Testis (tissue), 3 donors: ENCODE results near the gene FBL. TPM values are rescaled to one million over a fixed set of nuclear protein-coding genes. Genes with fewer than 3 reads are reported as not detected.

ENCODE experiments used
- DNase-seq: peaks from one replicate; pipeline ENCODE4 v3.0.0-alpha.2; 2019
- H3K27ac ChIP-seq, 2 donors: fragments of 200-600 bp; sonication (generic); one replicate each; pipeline ENCODE4 v1.5.1; 2019
- H3K27me3 ChIP-seq: fragments of 200-600 bp; sonication (generic); one replicate; pipeline ENCODE4 v1.5.1; 2019
- H3K36me3 ChIP-seq: fragments of 200-600 bp; sonication (generic); one replicate; pipeline ENCODE4 v1.5.1; 2017; ENCODE audit warnings: low read depth; ENCODE audit errors: missing control alignments
- H3K4me1 ChIP-seq: fragments of 200-600 bp; sonication (generic); one replicate; pipeline ENCODE4 v1.5.1; 2019
- H3K4me3 ChIP-seq, 2 donors: fragments of 200-600 bp; sonication (generic); one replicate each; pipeline ENCODE4 v1.5.1; 2017 to 2019
- H3K9me3 ChIP-seq: fragments of 200-600 bp; sonication (generic); one replicate; pipeline ENCODE4 v1.5.1; 2017
- CTCF ChIP-seq, 3 experiments: fragments of 450-650 bp in 2 of 3; fragments of 200-600 bp in 1 of 3; sonication (generic) in 1 of 3; IDR thresholded peaks; one replicate each; pipeline ENCODE4 v1.5.1; 2016 to 2019; ENCODE audit warnings: antibody characterized with exemption in 3 of 3, mild to moderate bottlenecking in 2 of 3, moderate library complexity in 1 of 3
- POLR2A ChIP-seq: fragments of 450-650 bp; IDR thresholded peaks from one replicate; pipeline ENCODE4 v1.6.1; 2017; ENCODE audit warnings: antibody characterized with exemption, mild to moderate bottlenecking, moderate library complexity
- WGBS, 2 donors: methylation state at CpG; one replicate each; pipeline ENCODE4 v1.1.5; 2018; 5-methylcytosine and 5-hydroxymethylcytosine counted together
- intact Hi-C: fragments of 100-400 bp; cut with DNase I; formaldehyde crosslinking; loops from one replicate; pipeline ENCODE4 v1.15.1; 2023; ENCODE audit warnings: low total_unique reads
- polyA plus RNA-seq: library from polyadenylated mRNA; stranded (reverse); fragments of 350-450 nt; fragmentation: Illumina TruSeq; extraction: RNeasy Lipid Tissue Mini Kit (QIAGEN cat#74804); gene quantifications from one replicate; pipeline ENCODE4 v1.2.3, GENCODE V29; 2014; ENCODE audit warnings: low read depth, low replicate concordance; ENCODE audit not compliant: insufficient read depth
- total RNA-seq, 2 donors: library from RNA; depleted of rRNA; stranded (reverse); fragments of >200 nt; gene quantifications; one replicate each; pipeline ENCODE4 v1.2.3, GENCODE V29; 2016

Gene FBL
- total and polyA plus RNA-seq, 3 donors from 2014 or later, result 236 to 303 (median 301) TPM

GRCh38 chr19:39830847-39831246 is 15.3 kb downstream of the FBL start:
- H3K9me3 ChIP-seq, result no peaks in the 10 kb centered on the region
- H3K4me1 ChIP-seq, result peaks cover 15% of the 10 kb centered on the region
- TF ChIP-seq POLR2A (no peak), CTCF (IDR thresholded peaks at IDR 0.05) (no peak)
- no peaks in the 10 kb centered on the region for H3K27me3 ChIP-seq
- no peak overlapping the region for H3K27ac ChIP-seq
- H3K36me3 ChIP-seq, result no peaks in the 10 kb centered on the region
- no peak overlapping the region for H3K4me3 ChIP-seq
- intact Hi-C loops, result no loop called here
- no peak for DNase-seq

- Histone ChIP-seq H3K36me3 (no peaks in the 10 kb centered on the region), H3K27me3 (no peaks in the 10 kb centered on the region), H3K4me3 (no peak overlapping the region), H3K4me1 (peaks cover 15% of the 10 kb centered on the region), H3K9me3 (no peaks in the 10 kb centered on the region), H3K27ac (no peak overlapping the region)
- no peak for DNase-seq
- intact Hi-C loops, result no loop called here
- TF ChIP-seq POLR2A, result no peak
- WGBS, 2 donors, result 88 to 92% methylated on average over 15 to 18 of the region's 18 CpGs
Observed at GRCh38 chr19:39830406-39830805, 15.8 kb downstream of the FBL start.

GRCh38 chr19:39829702-39830275 is 16.4 kb downstream of the FBL start:
- Histone ChIP-seq H3K36me3 (no peaks in the 10 kb centered on the region), H3K9me3 (no peaks in the 10 kb centered on the region), H3K4me3 (no peak overlapping the region), H3K4me1 (peaks cover 15% of the 10 kb centered on the region), H3K27ac (no peak overlapping the region), H3K27me3 (no peaks in the 10 kb centered on the region)
- DNase-seq, result no peak
- no peak for TF ChIP-seq CTCF (IDR thresholded peaks at IDR 0.05)
- TF ChIP-seq POLR2A, result no peak
- WGBS, 2 donors, result 90 to 95% methylated on average over 6 to 10 of the region's 10 CpGs
- intact Hi-C loops, result no loop called here

- 75 to 80% methylated on average over 5 of the region's 5 CpGs for WGBS, 2 donors
- no peak for TF ChIP-seq CTCF (IDR thresholded peaks at IDR 0.05)
- no peak for TF ChIP-seq POLR2A
- no peak for DNase-seq
- H3K27ac ChIP-seq, result no peak overlapping the region
- no peaks in the 10 kb centered on the region for H3K36me3 ChIP-seq
- H3K9me3 ChIP-seq, result no peaks in the 10 kb centered on the region
- no peak overlapping the region for H3K4me3 ChIP-seq
- peaks cover 12% of the 10 kb centered on the region for H3K4me1 ChIP-seq
- intact Hi-C loops, result no loop called here
- no peaks in the 10 kb centered on the region for H3K27me3 ChIP-seq
Observed at GRCh38 chr19:39828654-39829032, 17.5 kb downstream of the FBL start.

GRCh38 chr19:39828015-39828653 is 18.0 kb downstream of the FBL start:
- Histone ChIP-seq H3K4me3 (no peak overlapping the region), H3K4me1 (peaks cover 12% of the 10 kb centered on the region), H3K27me3 (no peaks in the 10 kb centered on the region), H3K36me3 (no peaks in the 10 kb centered on the region), H3K27ac (no peak overlapping the region), H3K9me3 (no peaks in the 10 kb centered on the region)
- intact Hi-C loops, result no loop called here
- 85 to 88% methylated on average over 26 of the region's 26 CpGs for WGBS, 2 donors
- no peak for DNase-seq
- no peak for TF ChIP-seq CTCF (IDR thresholded peaks at IDR 0.05)
- TF ChIP-seq POLR2A, result no peak
